DOHH2 (cell line): Measurements from ENCODE around the gene CHCHD6.

Experiments used
- EZH2phosphoT487 ChIP-seq: fragments of 200-600 bp; sonication (generic); IDR thresholded peaks from 2 replicates; pipeline ENCODE4 v1.6.1; 2017; ENCODE audit warnings: borderline replicate concordance, mild to moderate bottlenecking, antibody characterized with exemption, low read length, moderate library complexity, mixed read lengths
- TF ChIP-seq, protein P1 (sequence below): fragments of 200-600 bp; sonication (generic); IDR thresholded peaks from one replicate; pipeline ENCODE4 v1.5.1; 2014; ENCODE audit warnings: antibody characterized with exemption, mild to moderate bottlenecking, low read depth, low read length; ENCODE audit not compliant: poor library complexity, severe bottlenecking

DNA sequence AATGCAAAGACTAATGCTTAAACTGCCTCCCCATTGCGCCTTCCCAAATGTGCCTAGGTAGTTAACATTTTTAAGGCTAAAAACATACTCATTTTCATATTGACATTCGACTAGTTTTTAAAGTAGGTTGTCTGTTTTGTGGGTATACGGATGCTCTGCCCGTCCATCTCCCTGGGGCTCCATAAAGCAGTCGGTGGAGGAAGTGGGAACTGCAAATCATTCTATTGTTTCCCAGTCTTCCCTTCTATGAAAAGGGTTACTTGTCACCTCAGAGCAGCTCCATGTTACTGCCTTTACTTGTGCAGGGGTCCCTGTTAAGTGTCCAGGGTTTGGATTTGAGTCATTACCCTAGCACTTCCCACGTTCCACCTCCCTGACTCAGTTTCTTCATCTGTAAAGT, 10.9 kb downstream of the CHCHD6 start:
- TF ChIP-seq, protein P1, sequence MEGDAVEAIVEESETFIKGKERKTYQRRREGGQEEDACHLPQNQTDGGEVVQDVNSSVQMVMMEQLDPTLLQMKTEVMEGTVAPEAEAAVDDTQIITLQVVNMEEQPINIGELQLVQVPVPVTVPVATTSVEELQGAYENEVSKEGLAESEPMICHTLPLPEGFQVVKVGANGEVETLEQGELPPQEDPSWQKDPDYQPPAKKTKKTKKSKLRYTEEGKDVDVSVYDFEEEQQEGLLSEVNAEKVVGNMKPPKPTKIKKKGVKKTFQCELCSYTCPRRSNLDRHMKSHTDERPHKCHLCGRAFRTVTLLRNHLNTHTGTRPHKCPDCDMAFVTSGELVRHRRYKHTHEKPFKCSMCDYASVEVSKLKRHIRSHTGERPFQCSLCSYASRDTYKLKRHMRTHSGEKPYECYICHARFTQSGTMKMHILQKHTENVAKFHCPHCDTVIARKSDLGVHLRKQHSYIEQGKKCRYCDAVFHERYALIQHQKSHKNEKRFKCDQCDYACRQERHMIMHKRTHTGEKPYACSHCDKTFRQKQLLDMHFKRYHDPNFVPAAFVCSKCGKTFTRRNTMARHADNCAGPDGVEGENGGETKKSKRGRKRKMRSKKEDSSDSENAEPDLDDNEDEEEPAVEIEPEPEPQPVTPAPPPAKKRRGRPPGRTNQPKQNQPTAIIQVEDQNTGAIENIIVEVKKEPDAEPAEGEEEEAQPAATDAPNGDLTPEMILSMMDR: no peak
- no peak for TF ChIP-seq EZH2phosphoT487
